ENCODE measurements around the gene NOVA2.

Gene NOVA2

DNA sequence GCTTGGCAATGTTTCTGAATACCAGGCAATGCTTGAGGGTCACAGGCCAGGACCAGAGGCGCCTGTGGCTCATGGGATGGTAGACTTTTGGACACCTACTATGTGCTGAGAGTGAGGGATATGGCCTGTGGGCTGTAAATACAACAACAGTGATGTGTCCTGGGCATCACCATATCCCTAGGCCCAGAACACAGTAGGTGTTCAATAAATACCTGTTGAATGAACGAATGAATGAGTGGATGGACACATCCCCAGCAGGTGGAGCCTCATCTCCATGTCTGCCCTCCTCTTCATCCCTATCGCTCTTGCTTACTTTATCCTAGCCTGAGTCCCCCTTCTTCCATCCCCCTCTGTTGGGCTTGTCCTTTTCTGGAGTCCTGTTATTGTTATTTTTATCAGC, 42.6 kb downstream of the NOVA2 start:
- H3K27me3 ChIP-seq (ENCODE audit: control insufficient read depth in 5 of 5, insufficient read depth in 4 of 5, low read length in 5 of 5), result peaks cover 3 to 25% (median 14%) of the 10 kb centered on the region in 5 donors
- H3K9ac ChIP-seq (ENCODE audit: low read length in 5 of 5), result no peak overlapping the region
- H3K4me1 ChIP-seq (ENCODE audit: control insufficient read depth in 5 of 5, insufficient read depth in 5 of 5, low read length in 5 of 5), result peaks cover 0 to 8% (median 6%) of the 10 kb centered on the region in 5 donors
- H3K9me3 ChIP-seq (ENCODE audit: control insufficient read depth in 5 of 5, low read length in 5 of 5), result no peaks in the 10 kb centered on the region
- peaks cover 0 to 4% (median 0%) of the 10 kb centered on the region in 5 donors for H3K36me3 ChIP-seq (ENCODE audit: control insufficient read depth in 5 of 5, insufficient read depth in 5 of 5, low read length in 5 of 5)
- H3K4me3 ChIP-seq (ENCODE audit: low read depth in 1 of 5, low read length in 5 of 5), result no peak overlapping the region
- no peak overlapping the region for H3K27ac ChIP-seq (ENCODE audit: low read depth, low read length)

DNA sequence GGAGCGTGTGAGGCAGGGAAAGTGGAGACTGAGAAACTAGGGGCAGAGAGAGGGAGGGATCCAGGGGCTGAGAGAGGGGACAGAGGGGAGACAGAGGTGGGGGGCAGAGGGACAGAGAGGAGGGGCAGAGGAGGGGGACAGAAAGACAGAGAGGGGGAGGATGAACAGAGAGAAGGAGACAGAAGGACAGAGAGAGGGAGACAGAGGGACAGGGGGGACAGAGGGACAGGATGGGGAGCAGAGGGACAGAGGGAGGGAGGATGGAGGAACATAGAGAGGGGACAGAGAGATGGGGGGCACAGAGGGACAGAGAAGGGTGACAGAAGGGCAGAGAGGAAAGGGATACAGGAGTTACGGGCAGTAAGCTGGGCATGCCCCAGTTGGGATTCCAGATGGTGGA, 44.4 kb downstream of the NOVA2 start:
- Histone ChIP-seq H3K4me1 (ENCODE audit: control insufficient read depth in 5 of 5, insufficient read depth in 5 of 5, low read length in 5 of 5) (peaks cover 0 to 8% (median 6%) of the 10 kb centered on the region in 5 donors), H3K27ac (ENCODE audit: low read depth, low read length) (no peak overlapping the region), H3K9ac (ENCODE audit: low read length in 5 of 5) (no peak overlapping the region), H3K27me3 (ENCODE audit: control insufficient read depth in 5 of 5, insufficient read depth in 4 of 5, low read length in 5 of 5) (peaks cover 0 to 13% (median 3%) of the 10 kb centered on the region in 5 donors), H3K36me3 (ENCODE audit: control insufficient read depth in 5 of 5, insufficient read depth in 5 of 5, low read length in 5 of 5) (no peaks in the 10 kb centered on the region), H3K9me3 (ENCODE audit: control insufficient read depth in 5 of 5, low read length in 5 of 5) (no peaks in the 10 kb centered on the region), H3K4me3 (ENCODE audit: low read depth in 1 of 5, low read length in 5 of 5) (no peak overlapping the region)

DNA sequence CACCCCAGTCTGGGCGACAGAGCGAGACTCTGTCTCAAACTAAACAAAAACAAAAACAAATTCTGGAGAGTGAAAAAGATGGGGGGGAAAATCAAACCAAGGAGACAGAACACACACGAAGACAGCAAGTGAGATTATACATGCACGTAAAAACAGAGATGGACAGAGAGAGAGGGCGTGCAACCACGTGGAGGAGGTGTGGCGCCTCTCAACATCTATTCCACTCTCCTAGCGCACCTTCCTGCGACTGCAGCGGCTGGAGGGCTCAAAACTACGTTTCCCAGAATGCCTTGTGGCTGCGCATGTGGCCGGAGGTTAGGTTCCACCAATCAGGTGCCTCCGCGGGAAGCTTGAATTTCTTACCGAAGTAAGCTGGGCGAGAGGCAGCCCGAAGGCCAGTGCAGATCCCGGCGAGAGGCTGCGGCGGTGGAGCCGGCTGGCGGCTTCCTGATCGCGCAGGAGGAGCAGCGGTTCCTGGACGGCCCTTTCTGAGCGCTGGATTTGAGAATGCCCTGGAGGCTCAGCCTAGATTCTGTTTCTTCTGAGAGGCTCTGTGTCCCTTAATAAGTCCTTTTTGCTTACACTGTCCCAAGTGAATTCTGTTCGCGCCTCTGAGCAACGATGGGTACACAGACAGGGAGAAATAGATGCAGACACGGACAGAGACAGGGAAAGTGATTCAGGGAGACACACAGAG, 46.0 kb downstream of the NOVA2 start:
- Histone ChIP-seq H3K4me1 (ENCODE audit: control insufficient read depth in 5 of 5, insufficient read depth in 5 of 5, low read length in 5 of 5) (peaks cover 0 to 8% (median 6%) of the 10 kb centered on the region in 5 donors), H3K9ac (ENCODE audit: low read length in 5 of 5) (no peak overlapping the region), H3K4me3 (ENCODE audit: low read depth in 1 of 5, low read length in 5 of 5) (peak overlapping the region in 1 of 5 donors; percentile 22), H3K27me3 (ENCODE audit: control insufficient read depth in 5 of 5, insufficient read depth in 4 of 5, low read length in 5 of 5) (peaks cover 0 to 8% (median 0%) of the 10 kb centered on the region in 5 donors), H3K9me3 (ENCODE audit: control insufficient read depth in 5 of 5, low read length in 5 of 5) (no peaks in the 10 kb centered on the region), H3K36me3 (ENCODE audit: control insufficient read depth in 5 of 5, insufficient read depth in 5 of 5, low read length in 5 of 5) (no peaks in the 10 kb centered on the region), H3K27ac (ENCODE audit: low read depth, low read length) (no peak overlapping the region)

DNA sequence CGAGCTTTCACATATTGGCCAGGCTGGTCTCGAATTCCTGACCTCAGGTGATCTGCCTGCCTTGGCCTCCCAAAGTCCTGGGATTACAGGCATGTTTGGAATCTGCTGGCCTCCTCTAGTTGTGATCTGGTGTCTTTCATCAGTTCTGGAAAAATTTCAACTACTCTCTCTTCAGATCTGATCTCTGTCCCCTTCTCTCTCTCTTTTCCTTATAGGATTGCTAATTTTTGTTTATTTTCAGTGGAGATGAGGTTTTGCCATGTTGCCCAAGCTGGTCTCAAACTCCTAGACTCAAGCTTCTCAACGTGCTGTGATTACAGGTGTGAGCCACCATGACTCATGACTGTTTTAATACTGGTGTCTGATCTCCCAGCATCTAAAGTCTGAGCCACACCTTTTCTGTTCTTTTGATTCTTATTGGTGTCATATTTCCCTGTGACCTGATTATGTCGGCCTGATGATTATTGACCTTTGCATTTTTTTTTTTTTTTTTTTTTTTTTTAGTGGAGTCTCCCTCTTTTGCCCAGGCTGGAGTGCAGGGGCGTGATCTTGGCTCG, 48.7 kb downstream of the NOVA2 start:
- H3K4me1 ChIP-seq (ENCODE audit: control insufficient read depth in 5 of 5, insufficient read depth in 5 of 5, low read length in 5 of 5), result peaks cover 0 to 8% (median 6%) of the 10 kb centered on the region in 5 donors
- no peak overlapping the region for H3K27ac ChIP-seq (ENCODE audit: low read depth, low read length)
- peaks cover 0 to 5% (median 3%) of the 10 kb centered on the region in 5 donors for H3K27me3 ChIP-seq (ENCODE audit: control insufficient read depth in 5 of 5, insufficient read depth in 4 of 5, low read length in 5 of 5)
- H3K9ac ChIP-seq (ENCODE audit: low read length in 5 of 5), result no peak overlapping the region
- no peak overlapping the region for H3K4me3 ChIP-seq (ENCODE audit: low read depth in 1 of 5, low read length in 5 of 5)
- H3K9me3 ChIP-seq (ENCODE audit: control insufficient read depth in 5 of 5, low read length in 5 of 5), result no peaks in the 10 kb centered on the region
- H3K36me3 ChIP-seq (ENCODE audit: control insufficient read depth in 5 of 5, insufficient read depth in 5 of 5, low read length in 5 of 5), result no peaks in the 10 kb centered on the region

DNA sequence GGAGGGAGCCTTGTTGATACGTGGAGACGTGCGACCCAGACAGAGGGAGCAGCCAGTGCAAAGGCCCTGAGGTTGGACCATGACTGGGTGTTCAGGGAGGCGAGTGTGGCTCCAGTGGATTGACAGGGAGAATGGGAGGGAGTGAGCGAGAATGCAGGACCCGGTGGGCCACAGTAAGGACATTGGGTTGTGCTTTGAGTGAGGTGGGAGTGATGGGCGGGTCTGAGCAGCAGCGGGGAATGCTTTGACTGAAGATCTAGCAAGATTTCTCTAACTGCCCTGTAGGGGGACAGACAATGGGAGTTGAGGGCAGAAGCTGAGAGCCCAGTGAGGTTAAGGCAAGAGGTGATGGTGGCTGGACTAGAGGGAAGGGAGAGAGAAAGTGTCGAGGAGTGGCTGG, 51.4 kb downstream of the NOVA2 start:
- Histone ChIP-seq H3K27ac (ENCODE audit: low read depth, low read length) (no peak overlapping the region), H3K4me1 (ENCODE audit: control insufficient read depth in 5 of 5, insufficient read depth in 5 of 5, low read length in 5 of 5) (no peaks in the 10 kb centered on the region), H3K4me3 (ENCODE audit: low read depth in 1 of 5, low read length in 5 of 5) (no peak overlapping the region), H3K9ac (ENCODE audit: low read length in 5 of 5) (no peak overlapping the region), H3K36me3 (ENCODE audit: control insufficient read depth in 5 of 5, insufficient read depth in 5 of 5, low read length in 5 of 5) (no peaks in the 10 kb centered on the region), H3K9me3 (ENCODE audit: control insufficient read depth in 5 of 5, low read length in 5 of 5) (no peaks in the 10 kb centered on the region), H3K27me3 (ENCODE audit: control insufficient read depth in 5 of 5, insufficient read depth in 4 of 5, low read length in 5 of 5) (peaks cover 5 to 17% (median 9%) of the 10 kb centered on the region in 5 donors)

DNA sequence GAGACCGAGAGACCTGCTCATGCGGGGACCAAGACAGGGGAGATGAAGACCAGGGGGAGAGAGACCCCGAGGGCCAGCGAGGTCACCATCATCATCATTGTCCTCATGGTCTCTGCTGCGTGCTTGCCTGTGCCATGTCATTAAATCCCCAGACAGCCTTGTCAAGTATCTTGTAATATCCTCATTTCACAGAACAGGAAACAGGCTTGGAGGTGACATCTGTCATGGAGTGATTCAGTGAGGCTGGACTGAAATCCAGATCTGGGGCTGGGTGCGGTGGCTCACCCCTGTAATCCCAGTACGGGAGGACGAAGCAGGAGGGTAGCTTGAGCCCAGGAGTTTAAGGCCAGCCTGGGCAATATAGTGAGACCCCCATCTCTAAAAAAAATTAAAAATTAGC, 53.2 kb downstream of the NOVA2 start:
- H3K9me3 ChIP-seq (ENCODE audit: control insufficient read depth in 5 of 5, low read length in 5 of 5), result no peaks in the 10 kb centered on the region
- H3K27me3 ChIP-seq (ENCODE audit: control insufficient read depth in 5 of 5, insufficient read depth in 4 of 5, low read length in 5 of 5), result peaks cover 5 to 18% (median 9%) of the 10 kb centered on the region in 5 donors
- H3K9ac ChIP-seq (ENCODE audit: low read length in 5 of 5), result no peak overlapping the region
- no peak overlapping the region for H3K4me3 ChIP-seq (ENCODE audit: low read depth in 1 of 5, low read length in 5 of 5)
- peaks cover 0 to 4% (median 0%) of the 10 kb centered on the region in 5 donors for H3K4me1 ChIP-seq (ENCODE audit: control insufficient read depth in 5 of 5, insufficient read depth in 5 of 5, low read length in 5 of 5)
- H3K36me3 ChIP-seq (ENCODE audit: control insufficient read depth in 5 of 5, insufficient read depth in 5 of 5, low read length in 5 of 5), result no peaks in the 10 kb centered on the region
- H3K27ac ChIP-seq (ENCODE audit: low read depth, low read length), result no peak overlapping the region

DNA sequence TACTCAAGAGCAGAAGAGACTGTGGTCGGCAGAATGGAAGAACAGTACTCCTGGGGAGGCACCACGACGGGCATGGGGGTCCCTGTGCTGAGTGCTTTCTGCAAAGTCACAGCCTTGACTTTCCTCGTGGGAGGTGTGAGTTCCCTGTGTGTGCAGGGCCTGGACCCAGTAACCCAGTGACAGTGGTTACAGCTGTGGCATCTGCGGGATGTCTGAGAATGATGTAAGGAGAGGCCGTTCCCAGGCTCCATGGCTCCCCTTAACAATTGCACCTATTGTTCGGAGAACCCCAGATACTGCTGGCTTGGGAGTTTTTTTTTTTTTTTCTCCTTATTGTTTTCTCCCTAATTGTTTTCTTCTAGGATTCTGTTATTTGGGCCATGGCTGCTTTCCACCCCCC, 54.0 kb downstream of the NOVA2 start:
- peaks cover 0 to 4% (median 0%) of the 10 kb centered on the region in 5 donors for H3K4me1 ChIP-seq (ENCODE audit: control insufficient read depth in 5 of 5, insufficient read depth in 5 of 5, low read length in 5 of 5)
- H3K27me3 ChIP-seq (ENCODE audit: control insufficient read depth in 5 of 5, insufficient read depth in 4 of 5, low read length in 5 of 5), result peaks cover 5 to 18% (median 9%) of the 10 kb centered on the region in 5 donors
- H3K9ac ChIP-seq (ENCODE audit: low read length in 5 of 5), result no peak overlapping the region

DNA sequence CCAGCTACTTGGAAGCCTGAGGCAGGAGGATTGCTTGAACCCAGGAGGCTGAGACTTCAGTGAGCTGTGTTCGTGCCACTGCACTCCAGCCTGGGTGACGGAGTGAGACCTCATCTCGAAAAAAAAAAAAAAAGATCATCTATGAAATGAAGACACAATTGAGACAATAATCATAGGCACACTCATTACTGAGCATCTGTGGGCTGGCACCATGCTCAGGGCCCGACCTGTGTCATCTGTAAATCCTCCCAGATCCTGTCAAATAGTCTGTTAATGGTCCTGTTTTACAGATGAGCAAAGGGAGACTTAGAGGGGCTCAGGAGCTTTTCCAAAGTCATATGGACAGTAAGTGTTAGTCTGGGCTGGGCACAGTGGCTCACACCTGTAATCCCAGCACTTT, 54.9 kb downstream of the NOVA2 start:
- no peak overlapping the region for H3K9ac ChIP-seq (ENCODE audit: low read length in 5 of 5)
- H3K27ac ChIP-seq (ENCODE audit: low read depth, low read length), result no peak overlapping the region
- H3K27me3 ChIP-seq (ENCODE audit: control insufficient read depth in 5 of 5, insufficient read depth in 4 of 5, low read length in 5 of 5), result peaks cover 5 to 18% (median 12%) of the 10 kb centered on the region in 5 donors
- H3K9me3 ChIP-seq (ENCODE audit: control insufficient read depth in 5 of 5, low read length in 5 of 5), result no peaks in the 10 kb centered on the region
- peaks cover 0 to 4% (median 0%) of the 10 kb centered on the region in 5 donors for H3K4me1 ChIP-seq (ENCODE audit: control insufficient read depth in 5 of 5, insufficient read depth in 5 of 5, low read length in 5 of 5)
- no peaks in the 10 kb centered on the region for H3K36me3 ChIP-seq (ENCODE audit: control insufficient read depth in 5 of 5, insufficient read depth in 5 of 5, low read length in 5 of 5)
- no peak overlapping the region for H3K4me3 ChIP-seq (ENCODE audit: low read depth in 1 of 5, low read length in 5 of 5)

More for the DNA sequence above, 54.0 kb downstream of the NOVA2 start:
- no peak overlapping the region for H3K4me3 ChIP-seq (ENCODE audit: low read depth in 1 of 5, low read length in 5 of 5)
- H3K27ac ChIP-seq (ENCODE audit: low read depth, low read length), result no peak overlapping the region
- no peaks in the 10 kb centered on the region for H3K36me3 ChIP-seq (ENCODE audit: control insufficient read depth in 5 of 5, insufficient read depth in 5 of 5, low read length in 5 of 5)
- H3K9me3 ChIP-seq (ENCODE audit: control insufficient read depth in 5 of 5, low read length in 5 of 5), result no peaks in the 10 kb centered on the region

DNA sequence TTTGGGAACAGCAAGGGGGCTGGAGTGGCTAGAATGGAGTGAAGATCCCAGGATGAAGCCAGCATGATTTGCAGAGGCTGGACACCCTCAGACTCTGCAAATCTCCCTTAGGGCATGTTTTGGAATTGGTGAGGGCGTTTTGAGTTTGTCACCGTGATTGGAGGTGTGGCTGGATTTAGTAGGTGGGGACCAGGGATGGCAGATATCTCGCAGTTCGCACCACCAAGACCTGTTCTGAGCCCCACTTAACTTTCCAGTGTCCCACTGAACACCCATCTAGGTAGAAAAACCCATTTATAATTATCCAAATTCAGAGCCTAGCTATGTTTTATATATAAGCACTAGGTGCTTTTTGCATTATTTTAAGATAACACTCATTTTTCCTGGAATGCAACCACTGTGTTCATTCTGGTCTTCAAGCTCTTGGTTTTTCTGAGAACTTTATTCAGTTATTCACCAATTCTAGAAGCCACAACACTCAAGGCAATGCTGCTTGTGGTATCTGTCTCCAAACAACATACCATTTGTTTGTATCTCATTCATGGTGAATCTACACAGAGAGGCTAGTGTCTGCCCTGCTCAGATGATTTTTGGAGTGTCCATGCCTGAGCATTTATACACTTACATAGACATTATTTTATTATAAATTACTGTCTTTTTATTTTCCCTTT, 56.1 kb downstream of the NOVA2 start:
- H3K27me3 ChIP-seq (ENCODE audit: control insufficient read depth in 5 of 5, insufficient read depth in 4 of 5, low read length in 5 of 5), result peaks cover 5 to 18% (median 15%) of the 10 kb centered on the region in 5 donors
- peaks cover 0 to 4% (median 0%) of the 10 kb centered on the region in 5 donors for H3K4me1 ChIP-seq (ENCODE audit: control insufficient read depth in 5 of 5, insufficient read depth in 5 of 5, low read length in 5 of 5)
- no peak overlapping the region for H3K4me3 ChIP-seq (ENCODE audit: low read depth in 1 of 5, low read length in 5 of 5)
- H3K36me3 ChIP-seq (ENCODE audit: control insufficient read depth in 5 of 5, insufficient read depth in 5 of 5, low read length in 5 of 5), result no peaks in the 10 kb centered on the region
- H3K9me3 ChIP-seq (ENCODE audit: control insufficient read depth in 5 of 5, low read length in 5 of 5), result no peaks in the 10 kb centered on the region
- H3K27ac ChIP-seq (ENCODE audit: low read depth, low read length), result no peak overlapping the region
- no peak overlapping the region for H3K9ac ChIP-seq (ENCODE audit: low read length in 5 of 5)
